8988T (cell line): ENCODE results near the gene TBC1D14.

Source experiments
- DNase-seq: peaks from one replicate; pipeline ENCODE4 v3.0.0; 2011

The TBC1D14 gene

GRCh38 chr4:7027284-7027683, 117.7 kb downstream of the TBC1D14 start:
- no peak for DNase-seq

- DNase-seq = no peak
Measured at GRCh38 chr4:7027913-7028312, 118.3 kb downstream of the TBC1D14 start.

GRCh38 chr4:7029212-7029611, 119.6 kb downstream of the TBC1D14 start:
- no peak for DNase-seq

GRCh38 chr4:7029921-7030320, 120.3 kb downstream of the TBC1D14 start:
- DNase-seq = no peak

- no peak for DNase-seq
Measured at GRCh38 chr4:7030856-7031255, 121.2 kb downstream of the TBC1D14 start.

GRCh38 chr4:7031558-7032449, 122.2 kb downstream of the TBC1D14 start:
- DNase-seq = no peak

- no peak for DNase-seq
Measured at GRCh38 chr4:7032596-7032995, 123.0 kb downstream of the TBC1D14 start.

- no peak for DNase-seq
Measured at GRCh38 chr4:7034262-7035081, 124.8 kb downstream of the TBC1D14 start.

GRCh38 chr4:7037425-7037824, 127.8 kb downstream of the TBC1D14 start:
- no peak for DNase-seq

- no peak for DNase-seq
Measured at GRCh38 chr4:7040765-7041164, 131.1 kb downstream of the TBC1D14 start.

- no peak for DNase-seq
Measured at GRCh38 chr4:7041246-7041645, 131.6 kb downstream of the TBC1D14 start.

GRCh38 chr4:7041801-7042502, 132.3 kb downstream of the TBC1D14 start:
- DNase-seq = no peak

GRCh38 chr4:7042503-7043283, 133.1 kb downstream of the TBC1D14 start:
- peak; percentile 99 for DNase-seq

- peak; percentile 86 for DNase-seq
Measured at GRCh38 chr4:7043284-7044136, 133.9 kb downstream of the TBC1D14 start, which contains the start of gene TADA2B. Gene TADA2B, plus strand, starts transcription at chr4:7043372. Its CDS starts 208 bp downstream, at chr4:7043580.

- DNase-seq = no peak
Measured at GRCh38 chr4:7044137-7044930, 134.7 kb downstream of the TBC1D14 start.

GRCh38 chr4:7045553-7045952, 135.9 kb downstream of the TBC1D14 start:
- no peak for DNase-seq

- DNase-seq = no peak
Measured at GRCh38 chr4:7045961-7046921, 136.6 kb downstream of the TBC1D14 start.

- DNase-seq = no peak
Measured at GRCh38 chr4:7046971-7047370, 137.3 kb downstream of the TBC1D14 start.

- no peak for DNase-seq
Measured at GRCh38 chr4:7048642-7049041, 139.0 kb downstream of the TBC1D14 start.
